Activated T-cell treated with anti-CD3 and anti-CD28 coated beads for 1 hour (primary cell): ENCODE data around the gene TMEM196.
"Not testable (repeated sequence)": the region's sequence is repeated elsewhere in the genome, so short reads cannot be mapped to it uniquely, and the experiment has no call there.

ENCODE experiments used
- DNase-seq: peaks from one replicate; pipeline ENCODE4 v3.0.0-alpha.2; 2020; ENCODE audit warnings: low read depth

TMEM196 gene

DNA sequence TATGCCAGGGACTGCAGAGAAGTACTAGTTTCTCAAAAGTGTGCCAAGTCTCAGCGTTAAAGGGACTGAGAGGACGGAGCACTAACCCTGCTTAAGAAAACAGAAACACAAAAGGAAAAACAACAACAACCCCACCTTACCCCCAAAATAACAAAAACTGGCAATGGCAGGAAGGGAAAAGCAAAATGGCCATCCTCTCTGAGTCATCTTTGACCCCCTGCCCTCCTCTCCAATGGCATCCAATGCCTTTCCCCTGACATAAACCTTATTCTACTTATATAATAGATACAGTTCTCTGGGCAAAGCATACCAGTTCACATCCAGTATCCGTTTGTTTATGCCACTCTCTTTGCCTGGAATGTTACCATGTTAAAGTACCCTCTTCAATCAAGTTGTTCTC lies 66.2 kb downstream of the TMEM196 start:
- no peak for DNase-seq

DNA sequence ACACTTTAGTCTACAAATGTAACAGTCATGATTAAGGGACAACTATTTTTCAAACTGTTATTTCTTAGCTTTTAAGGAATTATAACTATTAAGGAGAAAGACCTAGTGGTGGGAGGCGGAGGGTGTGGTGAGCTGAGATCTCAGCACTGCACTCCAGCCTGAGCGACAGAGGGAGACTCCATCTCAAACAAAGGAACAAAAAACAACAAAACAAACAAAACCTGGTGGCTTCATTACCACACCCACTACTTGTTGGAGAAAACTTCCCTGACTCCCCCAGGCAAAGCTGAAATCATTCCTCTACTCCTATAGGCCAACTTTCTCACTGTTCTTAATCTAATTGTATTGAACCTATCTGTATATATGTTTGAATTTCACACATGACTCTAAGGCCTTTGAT lies 67.8 kb downstream of the TMEM196 start:
- no peak for DNase-seq

DNA sequence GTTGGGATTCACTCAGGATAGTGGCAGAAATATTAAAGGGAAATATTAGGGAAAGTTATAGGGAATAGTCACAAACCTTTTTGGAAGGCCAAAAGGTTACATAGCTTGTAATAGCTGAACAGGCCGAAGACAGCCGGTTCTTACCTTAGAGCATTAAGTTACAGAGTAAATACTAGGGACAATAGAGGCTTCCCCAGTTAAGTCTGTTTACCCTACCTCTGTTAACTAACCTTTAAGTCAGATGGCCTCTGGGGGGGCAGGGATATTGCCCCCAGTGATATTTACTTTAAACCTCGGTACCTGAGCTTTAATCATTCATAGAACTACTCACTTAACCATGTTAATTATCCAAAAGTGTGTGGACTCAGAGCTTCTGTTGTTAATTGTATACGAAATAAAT lies 71.9 kb downstream of the TMEM196 start:
- DNase-seq, result no peak

- DNase-seq, result no peak
These were observed 72.5 kb downstream of the TMEM196 start for GRCh38 chr7:19700936-19701335.

DNA sequence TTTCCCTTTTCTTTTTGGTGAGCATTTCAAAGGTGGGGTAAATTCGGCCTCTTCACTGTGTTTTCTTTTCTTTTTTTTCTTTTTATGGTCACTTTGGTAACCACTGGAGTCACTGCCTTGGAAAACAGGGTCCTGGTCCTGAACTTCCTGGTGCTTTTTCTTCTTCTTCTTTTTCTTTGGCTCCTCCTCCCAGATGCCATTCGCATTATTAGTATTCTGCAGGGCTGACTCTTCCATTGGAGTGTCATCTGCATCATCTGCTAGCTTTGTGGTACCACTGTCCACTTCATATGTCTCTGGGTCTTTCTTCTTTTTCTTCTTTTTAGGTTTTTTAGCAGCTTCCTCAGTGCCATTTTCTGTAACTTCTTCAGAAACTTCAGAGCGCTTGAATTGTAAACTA lies 75.1 kb downstream of the TMEM196 start:
- no peak for DNase-seq

DNA sequence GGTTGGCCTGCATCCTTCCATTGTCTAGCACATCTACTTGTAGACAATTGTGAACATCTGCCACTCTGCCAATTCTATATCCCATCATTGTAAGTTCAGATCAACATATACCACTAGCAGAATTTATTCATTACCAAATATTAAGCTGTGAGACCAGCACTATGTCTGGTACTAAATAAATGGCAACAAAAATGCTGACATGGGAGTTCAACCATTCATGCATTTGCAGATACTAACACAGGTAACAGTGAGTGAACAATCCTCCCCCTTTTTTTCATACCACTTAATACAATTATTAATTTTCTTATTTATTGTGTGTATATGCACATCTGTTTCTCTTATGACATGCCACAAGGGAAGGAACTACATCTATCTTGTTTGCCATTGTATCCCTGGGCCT lies 76.5 kb downstream of the TMEM196 start:
- DNase-seq, result no peak

GRCh38 chr7:19692111-19692828 lies 81.1 kb downstream of the TMEM196 start:
- DNase-seq, result no peak

DNA sequence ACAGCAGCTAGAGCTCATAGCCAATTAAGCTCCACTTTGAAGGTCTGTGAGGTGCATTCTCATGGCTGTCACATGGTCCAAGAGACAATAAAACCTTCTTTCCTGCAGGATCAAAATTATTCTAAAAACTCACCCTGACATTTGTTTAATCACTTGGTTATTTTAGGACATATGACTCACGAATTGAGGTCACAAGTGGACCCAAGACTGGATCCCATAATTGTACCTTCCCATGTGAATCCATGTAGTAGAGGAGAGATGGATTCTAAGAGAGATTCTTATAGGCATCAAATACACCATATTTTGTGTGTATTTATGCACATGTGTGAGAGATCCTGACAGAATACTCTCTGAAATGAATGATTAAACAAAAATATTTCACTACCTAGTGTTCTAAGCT lies 82.7 kb downstream of the TMEM196 start:
- DNase-seq, result no peak

DNA sequence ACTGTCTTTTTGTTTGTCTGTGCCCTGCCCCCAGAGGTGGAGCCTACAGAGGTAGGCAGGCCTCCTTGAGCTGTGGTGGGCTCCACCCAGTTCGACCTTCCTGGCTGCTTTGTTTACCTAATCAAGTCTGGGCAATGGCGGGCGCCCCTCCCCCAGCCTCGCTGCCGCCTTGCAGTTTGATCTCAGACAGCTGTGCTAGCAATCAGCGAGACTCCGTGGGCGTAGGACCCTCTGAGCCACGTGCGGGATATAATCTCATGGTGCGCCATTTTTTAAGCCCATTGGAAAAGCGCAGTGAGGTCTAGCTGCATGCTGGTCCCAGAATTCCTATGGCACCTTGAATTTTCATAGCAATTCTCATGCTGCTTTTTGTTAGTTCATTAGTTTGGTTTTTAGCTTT lies 84.3 kb downstream of the TMEM196 start:
- not testable (repeated sequence) for DNase-seq

- no peak for DNase-seq
These were observed 91.8 kb downstream of the TMEM196 start for GRCh38 chr7:19681596-19681995.

DNA sequence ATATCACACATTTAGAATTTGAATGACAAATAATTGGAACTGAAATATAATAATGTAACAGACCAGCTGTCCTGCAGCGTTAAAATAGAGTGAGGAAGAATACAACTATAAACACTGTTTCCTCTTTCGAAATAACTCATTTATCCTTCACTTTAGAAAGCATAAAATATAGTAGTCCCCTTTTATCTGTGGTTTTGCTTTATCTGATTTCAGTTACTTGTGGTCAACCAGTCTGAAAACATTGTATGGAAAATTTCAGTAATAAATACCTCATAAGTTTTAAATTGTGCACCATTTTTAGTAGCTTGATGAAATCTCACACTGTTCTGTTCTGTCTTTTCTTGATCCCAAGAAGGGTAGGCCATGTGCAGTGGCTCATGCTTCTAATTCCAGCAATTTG lies 96.2 kb downstream of the TMEM196 start:
- no peak for DNase-seq

DNA sequence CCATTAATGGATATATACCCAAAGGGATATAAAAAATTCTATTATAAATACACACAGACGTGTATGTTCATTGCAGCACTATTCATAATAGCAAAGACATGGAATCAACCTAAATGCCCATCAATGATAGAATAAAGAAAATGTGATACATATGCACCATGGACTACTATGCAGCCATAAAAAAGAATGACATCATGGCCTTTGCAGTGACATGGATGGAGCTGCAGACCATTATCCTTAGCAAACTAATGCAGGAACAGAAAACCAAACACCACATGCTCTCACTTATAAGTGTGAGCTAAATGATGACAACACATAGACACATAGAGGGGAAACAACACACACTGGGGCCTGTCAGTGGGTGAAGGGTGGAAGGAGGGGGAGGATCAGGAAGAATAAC lies 97.6 kb downstream of the TMEM196 start:
- no peak for DNase-seq

DNA sequence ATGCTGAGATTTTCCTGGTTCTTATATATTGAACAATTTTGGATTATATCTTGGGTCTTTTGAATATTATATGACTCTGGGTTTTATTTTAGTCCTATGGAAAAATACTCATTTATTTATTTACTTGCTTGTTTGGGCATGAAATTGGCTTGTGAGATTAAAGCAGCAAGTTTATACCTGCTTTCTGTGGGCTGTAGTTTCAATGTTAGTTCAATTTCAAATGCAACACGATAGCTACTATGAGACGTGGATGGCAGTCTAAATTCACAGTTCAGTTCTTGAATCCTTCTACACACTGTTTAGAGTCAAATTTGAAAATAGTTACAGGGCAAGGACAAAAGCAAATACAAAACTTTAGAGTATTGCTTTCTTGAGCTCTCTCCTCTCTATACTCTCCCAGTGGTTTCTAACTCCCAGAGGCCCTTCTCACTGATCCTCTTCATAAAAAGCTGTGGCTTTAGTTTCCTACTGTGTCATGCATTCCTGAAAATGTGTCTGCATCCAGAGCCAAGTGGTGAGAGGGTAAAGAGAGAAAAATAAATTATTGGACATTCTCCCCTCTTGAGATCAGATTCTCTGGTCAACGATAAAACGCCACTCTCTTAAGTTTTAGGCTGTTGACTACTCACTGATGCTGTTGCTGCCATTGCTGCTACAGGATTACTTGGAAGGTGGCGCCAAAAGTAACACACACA lies 99.0 kb downstream of the TMEM196 start:
- no peak for DNase-seq

- no peak for DNase-seq
These were observed 102.6 kb downstream of the TMEM196 start for GRCh38 chr7:19670806-19671205.
